ENCODE results near the gene ZNF300.
"Not testable (repeated sequence)": the region's sequence is repeated elsewhere in the genome, so short reads cannot be mapped to it uniquely, and the experiment has no call there.

The ZNF300 gene

GRCh38 chr5:150904479-150905311 is at the start of gene ZNF300:
ZNF300 (minus strand) TSS chr5:150904980; CDS start chr5:150903155, 1,825 bp downstream.
- no peak for DNase-seq

DNA sequence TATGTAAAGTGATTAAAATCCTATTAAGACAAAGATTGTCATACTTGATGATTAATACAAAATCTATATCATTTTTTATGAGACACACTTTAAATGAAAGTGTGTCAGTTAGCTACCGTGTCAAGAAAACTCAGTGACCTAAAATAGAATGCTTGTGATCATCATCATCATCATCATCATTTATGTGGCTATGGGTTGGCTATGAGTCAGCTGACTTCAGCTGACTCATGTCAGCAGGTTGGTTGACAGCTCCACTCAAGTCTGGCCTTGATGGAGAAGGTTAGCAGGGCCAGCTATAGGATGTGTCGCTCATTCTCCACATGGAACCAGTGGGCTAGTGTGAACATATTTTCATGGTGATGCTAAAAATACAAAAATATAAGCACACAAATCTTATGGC is 43.8 kb upstream of the ZNF300 start:
- no peak for DNase-seq

- DNase-seq: no peak
These were observed 41.6 kb upstream of the ZNF300 start for GRCh38 chr5:150946351-150946905.

GRCh38 chr5:150945947-150946346 is 41.2 kb upstream of the ZNF300 start:
- no peak for DNase-seq

DNA sequence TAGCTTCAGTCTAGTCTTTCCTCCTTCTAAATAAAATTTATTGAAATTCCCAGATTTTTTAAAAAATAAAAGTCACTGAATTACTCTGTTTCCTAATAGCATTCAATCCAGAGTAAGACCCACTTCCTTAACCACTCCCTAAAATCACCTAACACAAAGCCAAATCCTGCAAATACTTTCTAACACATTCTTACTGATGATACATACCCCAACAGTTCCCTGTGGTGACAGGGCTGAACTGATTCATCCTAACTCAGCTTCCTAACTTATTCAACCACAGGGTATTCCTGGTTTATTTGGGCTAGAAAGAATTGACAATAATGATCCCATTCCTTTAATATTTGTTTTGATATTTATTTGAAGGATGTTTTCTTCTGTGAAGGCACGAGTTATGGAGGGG is 40.7 kb upstream of the ZNF300 start:
- DNase-seq: no peak

- no peak for DNase-seq
These were observed 26.7 kb upstream of the ZNF300 start for GRCh38 chr5:150931368-150931965.

GRCh38 chr5:150918613-150919012 is 13.8 kb upstream of the ZNF300 start:
- DNase-seq: no peak

- no peak for DNase-seq
These were observed 7.6 kb upstream of the ZNF300 start for GRCh38 chr5:150912312-150912814.

DNA sequence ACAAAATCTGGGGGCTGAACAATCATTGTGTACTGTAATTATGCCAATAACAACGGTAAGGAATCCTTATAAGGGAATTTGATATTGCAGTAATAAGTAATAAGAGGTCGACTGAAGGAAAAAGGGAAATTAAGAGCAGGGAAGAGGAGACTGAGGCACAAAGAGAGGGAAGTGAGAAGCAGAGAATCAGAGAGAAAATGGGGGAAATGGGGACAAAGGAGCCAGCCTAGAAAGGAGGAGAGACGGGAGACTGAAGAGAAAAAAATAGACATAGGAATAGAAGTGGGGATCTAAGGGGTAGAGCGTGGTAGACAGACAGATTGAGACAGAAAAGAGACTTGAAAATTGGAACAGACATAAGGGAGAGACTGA is 518 bp upstream of the ZNF300 start:
- DNase-seq: no peak

- DNase-seq: no peak
These were observed 3.3 kb downstream of the ZNF300 start for GRCh38 chr5:150901446-150901845.

DNA sequence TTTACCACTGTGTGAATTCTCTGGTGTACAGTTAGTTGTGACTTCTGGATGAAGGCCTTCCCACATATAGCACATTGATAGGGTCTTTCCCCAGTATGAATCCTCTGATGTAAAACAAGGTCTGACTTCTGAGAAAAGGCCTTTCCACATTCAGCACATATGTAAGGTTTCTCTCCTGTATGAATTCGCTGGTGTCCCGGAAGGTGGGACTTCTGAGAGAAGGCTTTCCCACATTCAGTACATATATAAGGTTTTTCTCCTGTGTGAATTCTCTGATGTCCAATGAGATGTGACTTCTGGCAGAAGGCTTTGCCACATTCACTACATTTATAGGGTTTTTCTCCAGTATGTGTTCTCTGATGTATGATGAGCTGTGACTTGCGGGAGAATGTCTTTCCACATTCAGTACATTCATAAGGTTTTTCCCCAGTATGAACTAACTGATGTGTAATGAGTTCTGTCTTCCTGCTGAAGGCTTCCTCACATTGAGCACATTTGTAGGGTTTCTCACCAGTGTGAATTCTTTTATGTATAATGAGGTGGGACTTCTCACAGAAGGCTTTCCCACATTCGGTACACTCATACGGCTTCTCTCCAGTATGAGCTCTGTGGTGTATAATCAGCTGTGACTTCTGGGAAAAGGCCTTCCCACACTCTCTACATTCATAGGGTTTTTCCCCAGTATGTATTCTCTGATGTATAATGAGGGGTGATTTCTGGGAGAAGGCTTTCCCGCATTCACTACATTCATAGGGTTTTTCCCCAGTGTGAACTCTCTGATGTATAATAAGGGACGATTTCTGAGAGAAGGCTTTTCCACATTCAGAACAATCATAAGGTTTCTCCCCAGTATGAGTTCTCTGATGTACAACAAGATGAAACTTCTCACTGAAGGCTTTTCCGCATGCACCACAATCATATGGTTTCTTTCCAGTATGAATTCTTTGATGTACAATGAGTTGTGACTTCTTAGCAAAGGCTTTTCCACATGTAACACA is 9.1 kb downstream of the ZNF300 start:
- DNase-seq: no peak

DNA sequence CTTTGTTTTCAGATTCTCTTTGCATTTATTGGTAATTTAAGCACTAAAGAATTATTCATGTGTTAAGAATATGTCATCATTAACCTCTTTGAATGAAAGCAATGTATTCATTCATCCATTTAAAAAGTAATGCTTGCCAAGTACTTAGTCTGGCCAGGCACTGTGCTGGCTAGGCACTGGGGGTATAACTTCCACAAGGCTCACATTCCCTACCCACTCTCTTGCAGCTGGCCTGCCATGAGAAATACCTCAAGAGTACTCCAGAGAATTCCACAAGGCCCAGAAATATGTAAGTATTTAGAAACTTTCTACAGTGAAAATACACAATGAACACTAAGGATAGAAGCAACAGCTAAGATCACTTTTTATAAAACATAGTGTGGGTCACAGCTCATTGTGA is 25.4 kb downstream of the ZNF300 start:
- no peak for DNase-seq

DNA sequence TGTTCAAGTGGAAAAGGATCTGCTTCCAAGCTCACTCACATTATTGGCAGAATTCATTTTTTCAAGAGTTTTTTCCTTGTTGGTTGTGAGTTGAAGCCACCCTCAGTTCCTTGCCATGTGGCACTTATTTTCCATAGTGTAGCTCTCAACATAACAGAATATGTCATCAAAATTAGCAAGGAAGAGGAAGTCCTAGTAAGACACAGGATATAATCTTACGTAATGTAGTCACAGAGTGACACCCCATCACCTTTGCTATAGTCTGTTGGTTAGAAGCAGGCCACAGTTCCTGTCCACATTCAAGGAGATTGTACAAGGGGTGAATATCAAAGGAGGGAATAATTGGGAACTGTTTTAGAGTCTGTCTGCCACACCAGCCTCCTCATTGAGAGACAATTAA is 42.7 kb downstream of the ZNF300 start:
- DNase-seq: peak; percentile 82

DNA sequence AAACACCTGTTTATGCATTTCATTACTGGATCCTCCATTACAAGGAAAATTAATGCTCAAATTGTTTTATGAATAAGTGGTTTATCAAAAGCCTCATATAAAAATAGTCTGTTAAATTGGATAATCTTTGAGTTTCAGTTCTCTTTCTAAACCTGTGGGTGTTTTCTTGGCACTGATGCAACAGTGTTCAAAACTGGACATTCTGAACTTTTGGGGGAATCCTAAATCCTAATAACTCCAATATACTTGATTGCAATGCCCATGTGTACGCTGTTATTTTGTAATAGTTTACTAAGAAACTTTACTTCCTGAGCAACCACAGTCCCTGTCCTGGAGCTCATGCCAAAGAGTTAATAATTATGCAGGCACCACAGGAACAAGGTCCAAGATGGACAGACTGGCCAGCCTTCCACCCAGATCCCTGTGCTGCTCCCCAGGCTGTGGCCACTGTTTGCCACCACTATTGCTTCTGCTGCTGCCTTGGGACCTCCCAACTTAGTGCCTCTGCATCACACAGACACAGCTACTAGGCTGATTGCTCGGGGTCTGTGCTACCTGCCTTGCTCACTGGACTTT is 44.4 kb downstream of the ZNF300 start:
- DNase-seq: peak; percentile 36

DNA sequence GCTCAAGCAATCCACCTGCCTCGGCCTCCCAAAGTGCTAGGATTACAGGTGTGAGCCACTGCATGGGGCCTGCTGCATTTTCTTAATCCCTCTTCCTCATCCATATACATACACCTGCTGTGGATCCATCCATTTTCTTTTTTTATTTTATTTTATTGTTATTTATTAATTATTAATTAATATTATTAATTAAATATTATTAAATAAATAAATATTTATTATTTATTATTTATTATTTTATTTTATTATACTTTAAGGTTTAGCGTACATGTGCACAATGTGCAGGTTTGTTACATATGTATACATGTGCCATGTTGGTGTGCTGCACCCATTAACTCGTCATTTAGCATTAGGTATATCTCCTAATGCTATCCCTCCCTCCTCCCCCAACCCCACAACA is 48.1 kb downstream of the ZNF300 start:
- not testable (repeated sequence) for DNase-seq

GRCh38 chr5:150853561-150853960 is 51.2 kb downstream of the ZNF300 start:
- DNase-seq: peak; percentile 66

- no peak for DNase-seq
These were observed 53.7 kb downstream of the ZNF300 start for GRCh38 chr5:150851039-150851438.

DNA sequence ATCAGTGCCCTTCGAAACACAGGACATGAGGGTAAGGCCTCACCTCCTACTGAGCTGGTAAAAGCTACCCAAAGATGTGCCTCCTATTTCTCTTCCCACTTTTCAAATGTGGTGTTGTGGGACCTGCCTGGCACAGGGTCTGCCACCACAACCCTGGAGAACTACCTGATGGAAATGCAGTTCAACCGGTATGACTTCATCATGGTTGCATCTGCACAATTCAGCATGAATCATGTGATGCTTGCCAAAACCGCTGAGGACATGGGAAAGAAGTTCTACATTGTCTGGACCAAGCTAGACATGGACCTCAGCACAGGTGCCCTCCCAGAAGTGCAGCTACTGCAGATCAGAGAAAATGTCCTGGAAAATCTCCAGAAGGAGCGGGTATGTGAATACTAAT is 56.5 kb downstream of the ZNF300 start:
- DNase-seq: no peak

DNA sequence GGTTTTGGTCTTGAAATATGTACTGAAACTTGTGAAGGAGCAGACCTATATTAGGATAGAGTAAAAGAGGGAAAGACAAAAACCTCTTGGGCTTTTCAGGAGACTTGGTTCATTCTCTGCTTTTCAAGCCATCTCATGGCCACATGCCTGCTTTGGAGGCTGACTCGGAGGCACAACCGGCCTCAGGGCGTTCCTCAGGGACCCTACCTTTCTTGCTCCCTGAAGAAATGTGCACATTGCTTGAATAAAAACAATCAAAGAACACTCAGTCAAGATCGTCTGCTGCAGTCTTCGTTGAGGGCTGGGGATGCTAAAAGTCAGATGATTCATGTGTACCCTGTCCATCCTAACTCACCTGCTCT is 57.5 kb downstream of the ZNF300 start:
- no peak for DNase-seq

GRCh38 chr5:150846654-150847333 is 58.0 kb downstream of the ZNF300 start:
- DNase-seq: peak; percentile 93

GRCh38 chr5:150846308-150846653 is 58.5 kb downstream of the ZNF300 start, which contains the start of gene IRGM:
IRGM (plus strand) TSS chr5:150846521; CDS start chr5:150848124, 1,603 bp downstream.
- DNase-seq: not testable (repeated sequence)
